HCEC 1CT (cell line): ENCODE results near the gene RTEL1.
"Not testable (repeated sequence)": the region's sequence is repeated elsewhere in the genome, so short reads cannot be mapped to it uniquely, and the experiment has no call there.

Experiments
- DNase-seq: peaks from one replicate; pipeline ENCODE4 v3.0.0-alpha.2; 2017

RTEL1 gene

DNA sequence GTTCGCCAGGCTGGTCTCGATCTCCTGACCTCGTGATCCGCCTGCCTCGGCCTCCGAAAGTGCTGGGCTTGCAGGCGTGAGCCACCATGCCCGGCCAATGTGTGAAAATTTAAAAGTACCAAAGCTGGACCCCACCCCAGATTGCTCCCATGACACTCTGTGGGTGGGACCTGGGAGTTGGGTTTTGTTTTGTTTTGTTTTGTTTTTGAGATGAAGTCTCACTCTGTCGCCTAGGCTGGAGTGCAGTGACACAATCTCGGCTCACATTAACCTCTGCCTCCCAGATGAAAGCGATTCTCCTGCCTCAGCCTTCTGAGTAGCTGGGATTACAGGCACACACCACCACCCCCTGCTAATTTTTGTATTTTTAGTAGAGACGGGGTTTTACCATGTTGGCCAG is 13.6 kb downstream of the RTEL1 start:
- DNase-seq, result not testable (repeated sequence)

DNA sequence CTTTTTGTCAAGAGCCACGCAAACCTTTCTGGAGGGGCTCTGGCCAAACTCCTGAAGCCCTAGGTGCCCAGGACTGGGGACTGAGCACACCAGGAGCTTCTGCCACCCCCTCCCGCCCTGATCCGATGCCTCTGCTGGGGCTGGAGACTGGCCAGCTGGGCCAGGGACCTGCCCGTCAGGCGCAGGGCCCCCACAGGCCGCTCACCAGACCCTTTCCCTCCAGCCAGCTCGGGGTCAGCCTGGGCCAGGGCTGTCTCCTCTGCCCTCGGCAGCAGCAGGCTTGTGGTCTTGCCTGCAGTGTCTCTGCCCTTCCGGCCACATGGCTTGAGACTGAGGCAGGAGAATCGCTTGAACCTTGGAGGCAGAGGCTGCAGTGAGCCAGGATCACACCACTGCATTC is 14.6 kb downstream of the RTEL1 start:
- DNase-seq, result no peak

DNA sequence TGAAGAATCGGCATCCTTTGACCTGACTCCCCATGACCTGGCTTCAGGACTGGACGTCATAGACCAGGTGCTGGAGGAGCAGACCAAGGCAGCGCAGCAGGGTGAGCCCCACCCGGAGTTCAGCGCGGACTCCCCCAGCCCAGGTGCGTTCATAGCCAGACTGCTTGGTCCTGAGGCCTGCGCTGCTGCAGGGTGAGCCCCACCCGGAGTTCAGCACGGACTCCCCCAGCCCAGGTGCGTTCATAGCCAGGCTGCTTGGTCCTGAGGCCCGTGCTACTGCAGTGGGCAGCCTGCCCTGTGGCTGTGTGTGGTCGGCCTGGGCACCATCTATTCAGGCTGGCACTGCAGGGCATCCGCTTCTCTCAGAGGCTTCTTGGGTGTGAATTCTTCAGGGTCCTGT is 15.8 kb downstream of the RTEL1 start:
- DNase-seq, result no peak

DNA sequence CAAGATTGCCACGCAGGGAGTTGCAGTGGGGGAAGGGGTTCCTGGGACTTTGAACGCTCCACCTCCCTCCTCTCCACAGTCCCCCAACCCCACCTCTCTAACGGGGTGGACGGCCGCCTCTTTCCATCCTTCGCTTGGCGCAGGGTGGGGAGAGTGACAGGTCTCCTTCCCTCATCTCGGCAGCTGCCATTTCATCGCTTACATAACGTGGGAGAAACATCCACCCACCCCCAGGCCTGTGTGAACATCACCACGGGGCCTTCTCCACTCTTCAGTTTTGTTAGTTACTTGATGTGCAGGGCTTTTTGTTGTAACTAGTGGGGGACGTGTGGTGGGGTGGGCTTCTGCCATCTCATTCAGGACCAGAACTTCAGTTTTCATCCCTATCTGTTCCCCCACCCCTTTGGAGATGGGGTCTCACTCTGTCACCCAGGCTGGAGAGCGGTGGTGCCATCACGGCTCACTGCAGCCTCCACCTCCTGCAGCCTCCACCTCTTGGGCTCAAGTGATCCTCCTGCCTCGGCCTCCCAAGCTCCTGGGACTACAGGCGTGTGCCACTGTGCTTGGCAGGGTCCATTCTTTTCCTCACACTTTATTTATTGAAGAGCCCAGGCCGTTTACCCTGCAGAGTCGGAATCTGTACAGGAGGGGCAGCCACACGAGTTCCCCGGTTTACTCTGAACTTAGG is 17.7 kb downstream of the RTEL1 start:
- DNase-seq, result no peak

DNA sequence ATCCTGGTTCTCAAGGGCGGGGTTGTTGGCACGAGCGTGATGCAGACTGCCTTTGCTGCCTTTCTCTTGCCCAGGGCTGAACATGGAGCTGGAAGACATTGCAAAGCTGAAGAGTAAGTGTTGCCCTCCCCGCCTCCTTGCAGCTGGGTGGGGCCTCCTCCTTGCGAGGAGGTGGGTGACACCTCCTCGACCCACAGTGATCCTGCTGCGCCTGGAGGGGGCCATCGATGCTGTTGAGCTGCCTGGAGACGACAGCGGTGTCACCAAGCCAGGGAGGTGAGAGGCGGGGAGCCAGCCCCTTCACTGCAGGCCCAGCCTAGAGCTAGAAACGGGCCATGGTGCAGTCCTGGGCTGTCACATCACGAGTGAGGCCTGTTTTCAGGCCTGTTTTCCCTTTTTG is 20.0 kb downstream of the RTEL1 start:
- no peak for DNase-seq

DNA sequence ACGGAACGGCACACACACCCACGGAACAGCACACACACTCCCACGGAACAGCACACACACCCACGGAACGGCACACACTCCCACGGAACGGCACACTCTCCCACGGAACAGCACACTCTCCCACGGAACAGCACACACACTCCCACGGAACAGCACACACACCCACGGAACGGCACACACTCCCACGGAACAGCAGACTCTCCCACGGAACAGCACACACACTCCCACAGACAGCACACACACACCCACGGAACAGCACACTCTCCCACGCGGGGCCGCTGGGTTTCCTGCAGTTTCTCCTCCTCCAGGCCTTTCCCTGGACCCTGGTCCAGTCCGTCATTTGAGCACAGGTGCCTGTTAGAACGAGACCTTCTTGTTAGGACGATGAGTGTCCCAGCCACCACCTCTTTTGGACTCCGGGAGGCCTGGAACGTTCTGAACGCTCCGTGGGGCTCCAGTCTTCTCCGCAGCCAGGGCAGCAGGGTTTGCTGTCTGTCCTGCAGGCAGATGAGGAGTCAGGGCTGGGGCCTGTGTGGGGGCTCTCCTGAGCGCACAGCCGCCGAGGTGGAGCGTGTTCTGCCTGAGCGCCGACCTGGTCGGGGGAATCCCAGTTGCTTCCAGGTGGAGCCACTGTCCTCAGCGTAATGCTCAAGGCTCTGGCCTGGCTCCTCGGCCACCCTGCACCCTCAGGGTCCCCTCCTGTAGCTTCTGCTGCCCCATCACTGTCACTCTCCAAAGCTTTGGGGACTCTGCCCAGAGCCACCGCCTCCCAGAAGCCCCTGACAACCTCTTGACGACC is 20.8 kb downstream of the RTEL1 start:
- DNase-seq, result no peak

DNA sequence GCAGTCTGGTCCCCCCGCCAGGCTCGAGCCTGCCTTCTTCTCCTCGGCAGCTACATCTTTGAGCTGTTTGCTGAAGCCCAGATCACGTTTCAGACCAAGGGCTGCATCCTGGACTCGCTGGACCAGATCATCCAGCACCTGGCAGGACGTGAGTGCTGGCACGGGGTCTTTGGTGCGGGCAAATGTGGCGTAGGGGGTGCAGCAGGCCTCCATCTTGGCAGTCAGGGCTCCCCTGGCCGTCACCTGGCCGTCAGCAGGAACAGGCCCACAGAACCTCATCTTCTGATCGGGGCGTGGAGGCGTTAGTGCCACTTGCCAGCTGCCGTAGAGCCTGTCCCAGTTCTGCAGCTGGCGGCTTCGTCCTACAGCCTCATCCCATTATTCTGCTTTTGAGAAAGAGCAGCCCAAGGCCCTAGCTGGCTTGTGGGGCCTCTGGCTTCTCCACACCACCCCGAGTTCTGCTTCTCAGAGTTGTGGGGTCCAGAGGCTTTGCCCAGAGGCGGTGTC is 21.7 kb downstream of the RTEL1 start:
- no peak for DNase-seq

DNA sequence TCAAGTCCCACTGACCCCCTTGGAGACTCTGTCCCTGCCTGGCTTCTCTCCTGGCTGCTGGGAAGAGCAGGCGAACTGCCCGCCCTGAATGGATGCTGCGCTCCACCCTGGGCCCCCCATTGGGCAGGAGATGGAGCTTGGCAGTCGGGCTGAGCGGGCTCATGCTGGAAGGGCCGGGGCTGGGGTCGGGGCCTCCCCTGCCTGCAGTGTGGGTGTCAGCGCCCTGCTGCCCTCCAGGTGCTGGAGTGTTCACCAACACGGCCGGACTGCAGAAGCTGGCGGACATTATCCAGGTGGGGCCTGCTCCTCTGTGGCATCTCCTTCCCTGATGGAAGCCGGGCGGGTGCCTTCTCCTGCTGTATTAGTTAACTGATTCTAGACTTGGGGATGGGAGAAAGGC is 22.3 kb downstream of the RTEL1 start:
- no peak for DNase-seq

DNA sequence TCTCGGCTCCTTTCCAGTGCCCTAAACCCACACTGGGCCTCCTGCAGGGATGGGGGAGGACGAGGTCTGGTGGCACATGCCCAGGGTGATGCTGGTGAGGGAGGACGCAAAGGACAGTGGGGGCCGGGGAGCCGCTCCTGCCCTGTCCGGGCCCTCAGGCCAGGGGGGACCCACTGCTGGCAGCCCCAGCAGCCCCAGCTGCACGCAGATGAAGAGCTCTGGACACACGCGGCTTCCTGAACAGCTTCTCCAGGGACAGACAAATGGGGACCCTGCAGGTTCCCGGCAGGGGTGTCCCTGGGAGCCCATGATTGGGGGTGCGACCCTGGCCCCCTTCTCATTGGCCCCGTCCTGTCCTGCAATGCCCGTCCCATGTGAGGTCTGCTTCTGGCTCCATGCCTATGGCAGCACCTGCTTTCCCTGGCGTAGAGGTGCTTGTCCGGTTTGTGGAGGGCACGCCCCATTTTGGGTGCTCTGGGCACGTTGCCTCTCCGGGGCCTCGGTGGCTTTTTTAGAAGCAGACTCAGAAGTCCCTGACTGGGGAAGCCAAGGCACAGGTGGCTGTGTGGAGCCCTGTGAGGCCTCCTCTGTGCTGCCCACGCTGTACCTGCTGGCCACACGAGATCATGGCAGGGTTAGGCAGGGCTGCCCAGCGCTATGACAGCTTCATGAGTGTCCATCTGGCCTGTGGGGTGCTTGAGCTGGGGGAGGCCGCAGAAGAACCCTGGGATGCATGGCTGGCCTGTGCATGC is 22.9 kb downstream of the RTEL1 start:
- no peak for DNase-seq

DNA sequence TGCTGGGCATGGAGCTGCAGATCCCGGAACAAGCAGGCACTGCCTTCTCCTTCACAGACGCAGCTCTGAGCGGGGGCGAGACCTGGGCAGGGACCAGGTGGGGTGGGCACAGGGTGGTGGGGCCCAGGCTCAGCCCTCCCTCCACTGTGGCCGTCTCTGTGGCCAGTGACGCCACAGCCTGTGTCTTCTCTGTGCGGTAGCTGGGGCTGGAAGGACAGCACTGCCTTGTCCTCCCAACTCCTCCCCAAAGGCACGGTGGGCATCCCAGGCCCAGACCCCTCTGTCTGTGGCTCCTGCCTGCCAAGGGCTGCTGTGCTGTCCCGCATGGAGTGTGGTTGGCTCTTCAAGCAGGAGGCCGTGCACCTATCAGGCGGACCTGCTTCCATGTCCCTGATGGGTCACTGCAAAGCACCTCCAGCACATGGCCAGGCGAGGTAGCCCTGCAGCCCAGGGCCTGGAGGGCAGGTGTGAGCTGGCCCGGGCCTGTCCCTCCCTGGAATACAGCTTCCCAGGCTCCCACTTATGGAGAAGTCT is 23.6 kb downstream of the RTEL1 start:
- DNase-seq, result no peak

DNA sequence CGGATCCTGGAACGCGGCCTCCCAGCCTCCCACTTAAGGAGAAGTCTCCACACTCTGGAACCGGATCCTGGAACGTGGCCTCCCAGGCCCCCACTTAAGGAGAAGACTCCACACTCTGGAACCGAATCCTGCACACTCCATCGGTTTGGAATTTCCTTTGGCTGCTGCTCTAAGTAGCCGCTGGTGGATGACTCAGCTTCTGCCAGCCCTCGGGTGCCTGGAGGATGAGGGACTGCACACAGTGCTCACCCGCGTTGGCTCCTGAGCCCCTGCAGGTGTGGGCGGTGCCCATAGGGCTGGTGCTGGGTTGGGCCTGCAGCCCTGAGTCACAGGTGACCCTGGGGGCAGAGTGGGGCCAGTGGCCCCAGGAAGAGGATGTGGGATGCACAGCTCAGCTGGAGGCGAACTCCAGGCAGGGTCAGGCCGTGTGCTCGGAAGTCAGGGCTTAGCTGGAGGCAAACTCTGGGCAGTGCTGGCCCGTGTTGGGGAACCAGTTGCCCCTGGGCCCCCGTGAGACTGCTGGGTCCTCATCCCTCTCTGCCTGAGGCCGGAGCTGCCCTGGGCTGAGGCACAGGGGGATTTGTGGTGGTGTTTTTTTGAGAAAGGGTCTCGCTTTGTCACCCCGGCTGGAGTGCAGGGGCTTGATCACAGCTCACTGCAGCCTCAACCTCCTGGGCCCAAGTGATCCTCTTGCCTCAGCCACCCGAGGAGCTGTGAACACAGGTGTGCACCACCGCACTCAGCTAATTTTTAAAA is 24.4 kb downstream of the RTEL1 start:
- DNase-seq, result peak; percentile 98

DNA sequence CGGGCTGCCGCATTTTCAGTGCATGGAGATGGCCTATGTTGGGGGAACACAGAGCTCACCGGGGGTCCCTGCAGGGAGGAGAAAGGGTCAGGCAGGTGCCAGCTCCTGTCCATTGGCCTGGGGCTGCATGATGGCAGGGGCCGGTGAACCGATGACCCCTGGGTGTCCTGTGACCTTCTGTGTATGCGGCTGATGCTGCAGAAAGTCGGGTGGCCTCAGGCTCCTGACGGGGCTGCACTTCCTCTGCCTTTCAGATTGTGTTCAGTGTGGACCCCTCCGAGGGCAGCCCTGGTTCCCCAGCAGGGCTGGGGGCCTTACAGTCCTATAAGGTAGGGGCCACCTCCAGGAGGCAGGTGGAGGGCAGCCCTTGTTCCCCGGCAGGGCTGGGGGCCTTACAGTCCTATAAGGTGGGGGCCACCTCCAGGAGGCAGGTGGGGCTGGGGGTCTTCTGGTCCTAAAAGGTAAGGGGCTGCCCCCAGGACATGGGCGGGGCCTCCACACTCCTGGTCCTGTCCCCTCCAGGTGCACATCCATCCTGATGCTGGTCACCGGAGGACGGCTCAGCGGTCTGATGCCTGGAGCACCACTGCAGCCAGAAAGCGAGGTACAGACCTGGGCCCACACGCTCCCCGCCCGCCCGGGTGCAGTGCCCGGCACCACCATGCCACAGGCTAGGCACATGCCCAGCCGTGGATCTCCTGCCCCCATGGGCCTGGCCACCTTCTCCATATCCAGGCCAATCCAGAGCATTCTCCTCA is 27.3 kb downstream of the RTEL1 start:
- no peak for DNase-seq

DNA sequence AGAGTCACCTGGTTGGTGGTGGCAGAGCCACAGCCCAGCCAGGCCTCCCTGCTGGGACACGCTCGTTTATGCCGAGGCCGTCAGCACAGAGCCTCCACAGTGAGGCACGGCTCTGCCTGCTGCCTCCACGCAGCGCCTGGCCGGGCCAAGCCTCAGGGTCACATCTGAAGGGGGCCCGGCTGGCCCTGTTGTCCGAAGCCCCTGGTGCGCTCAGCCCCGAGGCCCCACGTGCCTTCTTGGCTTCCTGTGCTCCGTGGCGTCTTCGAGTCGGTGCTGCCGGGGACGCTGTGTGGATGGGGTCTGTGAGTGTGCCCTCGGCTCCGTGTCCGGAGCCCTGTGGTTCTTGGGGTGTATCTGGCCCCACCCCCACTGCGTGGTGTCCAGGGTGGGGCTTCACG is 28.0 kb downstream of the RTEL1 start:
- DNase-seq, result no peak

DNA sequence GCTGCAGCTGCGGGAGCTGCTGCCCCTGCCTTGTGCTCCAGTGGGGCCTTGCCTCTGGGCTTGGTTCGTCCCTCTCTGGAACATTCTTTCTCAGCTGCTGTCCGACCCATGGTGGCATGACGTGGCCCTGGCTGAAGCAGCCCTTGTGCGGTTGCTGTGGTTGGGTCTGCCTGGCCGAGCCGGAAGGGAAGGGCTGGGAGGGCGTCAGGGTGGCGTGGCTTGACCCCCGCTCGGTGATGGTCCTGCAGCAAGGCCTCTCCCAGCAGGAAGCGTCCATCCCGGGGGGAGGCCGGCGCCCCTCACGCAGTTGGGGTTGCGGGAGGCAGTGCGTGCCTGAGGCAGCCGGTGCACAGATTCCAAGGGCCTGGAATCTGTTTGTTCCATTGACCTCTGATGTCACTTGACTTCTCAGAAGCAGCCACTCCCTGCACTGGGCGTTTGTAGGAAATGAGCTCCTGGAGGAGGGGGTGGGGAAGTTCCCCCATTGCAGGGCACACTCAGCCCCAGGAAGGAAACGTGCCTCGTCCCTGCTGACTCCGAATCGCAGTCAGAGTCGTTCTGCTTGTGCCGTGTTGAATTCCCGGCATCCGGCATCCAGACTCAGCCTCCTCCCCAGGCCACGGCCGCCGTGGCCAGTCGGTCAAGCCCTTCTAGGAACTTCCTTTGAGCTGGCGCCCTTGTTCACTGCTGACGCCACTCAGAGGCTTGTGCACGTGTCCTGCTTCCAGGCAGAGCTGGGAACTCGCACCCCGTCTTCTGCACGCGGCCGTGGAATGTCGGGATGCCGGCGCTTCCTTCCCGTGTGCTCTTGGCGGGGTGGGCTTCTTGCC is 28.6 kb downstream of the RTEL1 start:
- peak; percentile 83 for DNase-seq

DNA sequence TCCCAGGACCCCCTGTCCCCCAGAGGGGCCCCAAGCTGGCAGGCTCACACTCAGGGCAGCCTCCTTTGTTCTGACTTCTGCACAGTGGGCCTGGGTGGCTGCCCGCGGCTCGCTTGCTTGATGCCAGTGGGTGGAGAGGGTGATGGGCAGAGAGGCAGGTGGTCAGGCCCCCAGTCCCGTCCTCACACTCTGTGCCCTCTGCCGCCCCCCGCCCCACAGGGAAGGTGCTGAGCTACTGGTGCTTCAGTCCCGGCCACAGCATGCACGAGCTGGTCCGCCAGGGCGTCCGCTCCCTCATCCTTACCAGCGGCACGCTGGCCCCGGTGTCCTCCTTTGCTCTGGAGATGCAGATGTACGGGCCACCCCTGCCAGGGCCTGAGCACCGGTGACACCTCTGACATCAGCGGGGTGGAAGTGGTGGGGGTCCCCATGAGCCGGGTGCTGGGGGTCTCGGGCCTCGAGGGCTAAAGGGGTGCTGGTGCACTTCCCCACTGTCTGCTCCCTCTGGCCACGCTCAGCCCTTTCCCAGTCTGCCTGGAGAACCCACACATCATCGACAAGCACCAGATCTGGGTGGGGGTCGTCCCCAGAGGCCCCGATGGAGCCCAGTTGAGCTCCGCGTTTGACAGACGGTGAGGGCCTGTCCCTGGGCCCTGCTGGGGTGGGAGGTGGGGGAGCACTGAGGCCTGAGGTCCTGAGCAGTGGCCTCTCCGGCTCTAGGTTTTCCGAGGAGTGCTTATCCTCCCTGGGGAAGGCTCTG is 29.5 kb downstream of the RTEL1 start:
- no peak for DNase-seq

DNA sequence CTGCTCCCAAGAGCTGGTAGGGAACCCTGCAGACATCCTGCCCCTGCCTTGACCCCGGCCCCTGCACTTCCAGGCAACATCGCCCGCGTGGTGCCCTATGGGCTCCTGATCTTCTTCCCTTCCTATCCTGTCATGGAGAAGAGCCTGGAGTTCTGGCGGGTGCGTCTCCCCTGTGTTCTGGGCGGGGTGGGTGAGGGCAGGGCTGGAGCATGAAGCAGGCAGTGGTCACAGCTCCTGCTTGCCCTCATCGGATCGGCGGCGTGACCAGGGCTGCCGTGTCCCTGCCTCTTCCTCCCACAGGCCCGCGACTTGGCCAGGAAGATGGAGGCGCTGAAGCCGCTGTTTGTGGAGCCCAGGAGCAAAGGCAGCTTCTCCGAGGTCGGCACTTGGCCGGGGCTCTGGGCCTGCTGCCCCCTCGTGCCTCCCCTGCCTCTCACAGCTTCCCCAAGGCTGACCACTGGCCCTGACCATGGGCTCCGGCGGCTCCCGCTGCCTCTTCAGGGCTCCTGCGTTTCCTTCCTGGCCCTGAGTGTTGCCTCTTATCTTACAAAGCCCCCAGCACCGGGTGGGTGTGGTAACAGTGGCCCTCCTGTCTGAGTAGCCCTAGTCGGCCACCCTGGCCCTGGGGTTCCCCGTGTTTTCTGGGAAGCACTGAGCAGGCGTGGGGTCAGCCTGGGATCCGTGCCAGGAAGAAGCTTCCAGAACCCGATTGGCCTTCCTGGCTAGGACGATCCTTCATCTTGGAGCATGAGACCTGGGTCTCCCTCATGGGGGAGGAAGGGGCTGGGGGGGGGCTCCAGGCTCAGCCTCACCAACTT is 30.3 kb downstream of the RTEL1 start:
- no peak for DNase-seq

DNA sequence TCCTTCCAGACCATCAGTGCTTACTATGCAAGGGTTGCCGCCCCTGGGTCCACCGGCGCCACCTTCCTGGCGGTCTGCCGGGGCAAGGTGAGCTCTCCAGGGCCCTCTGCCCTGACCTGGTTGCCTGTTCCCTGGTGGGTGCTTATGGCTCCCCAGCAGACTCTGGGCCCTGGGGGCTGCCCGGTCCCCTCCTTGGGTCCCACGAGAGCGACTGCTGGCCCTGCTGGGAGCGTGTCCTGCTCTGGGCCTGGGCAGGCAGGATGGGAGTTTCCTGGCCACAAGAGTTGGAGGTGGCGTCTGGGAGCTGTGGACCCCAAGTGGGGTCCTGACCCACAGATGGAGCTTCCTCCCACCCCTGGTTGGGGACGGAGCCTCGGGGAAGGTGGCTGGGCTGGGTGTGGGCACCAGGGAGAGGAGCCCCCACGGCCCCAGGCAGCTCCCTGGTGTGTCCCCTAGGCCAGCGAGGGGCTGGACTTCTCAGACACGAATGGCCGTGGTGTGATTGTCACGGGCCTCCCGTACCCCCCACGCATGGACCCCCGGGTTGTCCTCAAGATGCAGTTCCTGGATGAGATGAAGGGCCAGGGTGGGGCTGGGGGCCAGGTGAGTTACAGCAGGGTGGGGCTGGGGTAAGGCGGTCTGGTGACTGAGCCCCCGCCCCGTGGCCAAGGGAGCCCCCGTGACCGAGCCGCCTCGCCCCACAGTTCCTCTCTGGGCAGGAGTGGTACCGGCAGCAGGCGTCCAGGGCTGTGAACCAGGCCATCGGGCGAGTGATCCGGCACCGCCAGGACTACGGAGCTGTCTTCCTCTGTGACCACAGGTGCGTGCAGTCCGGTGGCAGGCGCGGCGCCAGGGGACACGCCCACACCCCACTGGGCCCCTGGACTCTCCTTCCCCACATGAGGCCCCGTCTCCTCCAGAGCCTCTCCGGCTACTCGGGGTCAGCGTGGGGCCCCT is 31.2 kb downstream of the RTEL1 start:
- no peak for DNase-seq
